CD4-positive, CD25-positive, alpha-beta regulatory T cell (primary cell): Measurements from ENCODE around the gene IST1. TPM values are rescaled to one million over a fixed set of nuclear protein-coding genes. Genes with fewer than 3 reads are reported as not detected.
A peak's percentile ranks its signal among the peaks of the same experiment; 100 is the strongest.

Source experiments
- ATAC-seq, 2 donors: fragments of 150-1000 bp; cut with Tn5 transposase; one replicate each; pipeline ENCODE4 v1.10.0; 2021; ENCODE audit warnings: low read depth in 2 of 2, moderate number of reproducible peaks in 2 of 2, moderate library complexity in 1 of 2
- DNase-seq, 3 donors: peaks; one replicate each; pipeline versions ENCODE4 v3.0.0 to v3.0.0-alpha.2; 2012 to 2022; ENCODE audit warnings: mixed read lengths in 1 of 3
- H3K27ac ChIP-seq: one replicate; pipeline ENCODE4 v1.7.0; 2013; ENCODE audit warnings: mild to moderate bottlenecking, low read length; ENCODE audit not compliant: insufficient read depth, poor library complexity, severe bottlenecking
- H3K27me3 ChIP-seq: one replicate; pipeline ENCODE4 v1.7.0; 2013; ENCODE audit warnings: low read length; ENCODE audit not compliant: control insufficient read depth, insufficient read depth
- H3K36me3 ChIP-seq: one replicate; pipeline ENCODE4 v1.7.0; 2013; ENCODE audit warnings: mild to moderate bottlenecking, low read length, moderate library complexity; ENCODE audit not compliant: control insufficient read depth, insufficient read depth
- H3K4me1 ChIP-seq: 2 replicates; pipeline ENCODE4 v1.7.0; 2013; ENCODE audit warnings: mild to moderate bottlenecking, low read length; ENCODE audit not compliant: insufficient read depth, control insufficient read depth, poor library complexity, severe bottlenecking
- H3K4me3 ChIP-seq: one replicate; pipeline ENCODE4 v1.7.0; 2013; ENCODE audit warnings: low read depth, mild to moderate bottlenecking, low read length, moderate library complexity
- H3K9me3 ChIP-seq, 2 experiments: 1 replicate in 1 of 2; 2 replicates in 1 of 2; pipeline ENCODE4 v1.7.0; 2013; ENCODE audit warnings: low read length in 2 of 2, mild to moderate bottlenecking in 1 of 2, moderate library complexity in 1 of 2; ENCODE audit not compliant: control insufficient read depth in 2 of 2
- H3K27ac Mint-ChIP-seq, 3 donors: one replicate each; pipeline ENCODE4 v1.8.0; 2020 to 2022; ENCODE audit warnings: mild to moderate bottlenecking in 3 of 3, mixed read lengths in 3 of 3, moderate library complexity in 2 of 3
- H3K27me3 Mint-ChIP-seq: one replicate; pipeline ENCODE4 v1.8.0; 2022; ENCODE audit warnings: mild to moderate bottlenecking, mixed read lengths
- H3K36me3 Mint-ChIP-seq: one replicate; pipeline ENCODE4 v1.8.0; 2020; ENCODE audit warnings: mixed read lengths
- H3K4me1 Mint-ChIP-seq, 4 donors: one replicate each; pipeline ENCODE4 v1.8.0; 2020 to 2022; ENCODE audit warnings: mixed read lengths in 4 of 4, mild to moderate bottlenecking in 1 of 4
- H3K4me3 Mint-ChIP-seq, 4 donors: one replicate each; pipeline ENCODE4 v1.8.0; 2020 to 2022; ENCODE audit warnings: mild to moderate bottlenecking in 4 of 4, mixed read lengths in 4 of 4, moderate library complexity in 3 of 4
- H3K9me3 Mint-ChIP-seq, 7 donors: one replicate each; pipeline ENCODE4 v1.8.0; 2020 to 2022; ENCODE audit warnings: mixed read lengths in 7 of 7, mild to moderate bottlenecking in 3 of 7, moderate library complexity in 2 of 7
- polyA plus RNA-seq, 4 donors: library from polyadenylated mRNA; unstranded; fragments of 300-500 nt; fragmentation: Illumina TruSeq; gene quantifications; one replicate each; pipeline ENCODE4 v1.2.3, GENCODE V29; 2021
- total RNA-seq: library from RNA; stranded (reverse); gene quantifications from one replicate; pipeline ENCODE4 v1.2.3, GENCODE V29; 2022

The IST1 gene
- total and polyA plus RNA-seq, 5 donors from 2014 or later = 151 to 346 (median 207) TPM

- Mint-ChIP-seq H3K27me3 (peaks cover 4% of the 10 kb centered on the region), H3K36me3 (no peaks in the 10 kb centered on the region), H3K4me1 (no peaks in the 10 kb centered on the region), H3K9me3 (no peaks in the 10 kb centered on the region), H3K27ac (no peak overlapping the region), H3K4me3 (no peak overlapping the region)
- H3K27ac ChIP-seq = no peak overlapping the region
- H3K4me3 ChIP-seq = no peak overlapping the region
- no peaks in the 10 kb centered on the region for H3K9me3 ChIP-seq
- ATAC-seq = no peak
- H3K36me3 ChIP-seq = no peaks in the 10 kb centered on the region
- no peak for DNase-seq
- no peaks in the 10 kb centered on the region for H3K27me3 ChIP-seq
- H3K4me1 ChIP-seq = no peaks in the 10 kb centered on the region
Observed at GRCh38 chr16:71971571-71971970, 76.2 kb downstream of the IST1 start.

- H3K27me3 Mint-ChIP-seq = peaks cover 4% of the 10 kb centered on the region
- no peak overlapping the region for H3K27ac Mint-ChIP-seq
- ATAC-seq (no peak), DNase-seq (no peak)
- Histone ChIP-seq H3K36me3 (no peaks in the 10 kb centered on the region), H3K9me3 (no peaks in the 10 kb centered on the region), H3K4me3 (no peak overlapping the region), H3K27ac (no peak overlapping the region), H3K4me1 (no peaks in the 10 kb centered on the region), H3K27me3 (no peaks in the 10 kb centered on the region)
- H3K9me3 Mint-ChIP-seq = no peaks in the 10 kb centered on the region
- no peak overlapping the region for H3K4me3 Mint-ChIP-seq
- H3K4me1 Mint-ChIP-seq = no peaks in the 10 kb centered on the region
- no peaks in the 10 kb centered on the region for H3K36me3 Mint-ChIP-seq
Observed at GRCh38 chr16:71972356-71972755, 77.0 kb downstream of the IST1 start.

GRCh38 chr16:71973001-71973400 lies 77.7 kb downstream of the IST1 start:
- H3K27ac ChIP-seq = no peak overlapping the region
- peaks cover 4% of the 10 kb centered on the region for H3K27me3 Mint-ChIP-seq

GRCh38 chr16:71974068-71974818 lies 78.9 kb downstream of the IST1 start:
- peak overlapping the region in 1 of 3 donors; percentile 31 for H3K27ac Mint-ChIP-seq
- H3K4me3 ChIP-seq = no peak overlapping the region
- peaks cover 4% of the 10 kb centered on the region for H3K27me3 Mint-ChIP-seq

More at GRCh38 chr16:71973001-71973400, 77.7 kb downstream of the IST1 start:
- no peaks in the 10 kb centered on the region for H3K9me3 ChIP-seq
- ATAC-seq (no peak), DNase-seq (no peak)
- no peaks in the 10 kb centered on the region for H3K4me1 ChIP-seq
- no peak overlapping the region for H3K4me3 ChIP-seq
- H3K27me3 ChIP-seq = no peaks in the 10 kb centered on the region
- H3K4me1 Mint-ChIP-seq = no peaks in the 10 kb centered on the region
- no peaks in the 10 kb centered on the region for H3K36me3 Mint-ChIP-seq
- no peaks in the 10 kb centered on the region for H3K9me3 Mint-ChIP-seq
- H3K36me3 ChIP-seq = no peaks in the 10 kb centered on the region
- no peak overlapping the region for H3K4me3 Mint-ChIP-seq
- H3K27ac Mint-ChIP-seq = peak overlapping the region in 2 of 3 donors; percentile 65 to 77

More at GRCh38 chr16:71974068-71974818, 78.9 kb downstream of the IST1 start:
- Mint-ChIP-seq H3K4me3 (no peak overlapping the region), H3K9me3 (no peaks in the 10 kb centered on the region), H3K4me1 (no peaks in the 10 kb centered on the region), H3K36me3 (no peaks in the 10 kb centered on the region)
- H3K27me3 ChIP-seq = no peaks in the 10 kb centered on the region
- ATAC-seq = no peak
- H3K36me3 ChIP-seq = no peaks in the 10 kb centered on the region
- DNase-seq = no peak
- H3K27ac ChIP-seq = no peak overlapping the region
- no peaks in the 10 kb centered on the region for H3K9me3 ChIP-seq
- H3K4me1 ChIP-seq = no peaks in the 10 kb centered on the region

Other genes with a start within 250 kb of the IST1 start
- 10.1 TPM for gene PHLPP2, start 170.8 kb upstream of the IST1 start, total RNA-seq
- 1 to 10 TPM; 1.7 to 2.6 (median 2.3) TPM for gene PHLPP2, start 170.8 kb upstream of the IST1 start, polyA plus RNA-seq
- gene AP1G1, start 86.7 kb upstream of the IST1 start, total RNA-seq = 190 TPM
- gene AP1G1, start 86.7 kb upstream of the IST1 start, polyA plus RNA-seq = 10 to 100 TPM; 11.7 to 13.9 (median 12.8) TPM
- gene ATXN1L, start 49.6 kb upstream of the IST1 start, total RNA-seq = 46.8 TPM
- gene ATXN1L, start 49.6 kb upstream of the IST1 start, polyA plus RNA-seq = 10 to 100 TPM in 2 of 4 donors, 1 to 10 TPM in 2; 7.7 to 14.0 (median 10.3) TPM
- gene ZNF821, start 11.3 kb upstream of the IST1 start, total RNA-seq = 21.6 TPM
- gene ZNF821, start 11.3 kb upstream of the IST1 start, polyA plus RNA-seq = 10 to 100 TPM; 13.3 to 15.5 (median 15.2) TPM
- not detected for gene PKD1L3, start 104.9 kb downstream of the IST1 start, total RNA-seq
- gene PKD1L3, start 104.9 kb downstream of the IST1 start, polyA plus RNA-seq = not detected
- gene DHODH, start 113.2 kb downstream of the IST1 start, total RNA-seq = 7.3 TPM
- gene DHODH, start 113.2 kb downstream of the IST1 start, polyA plus RNA-seq = 10 to 100 TPM in 1 of 4 donors, 1 to 10 TPM in 3; 4.9 to 10.1 (median 6.0) TPM
- gene HP, start 159.0 kb downstream of the IST1 start, total RNA-seq = not detected
- not detected for gene HP, start 159.0 kb downstream of the IST1 start, polyA plus RNA-seq
- not detected for gene HPR, start 167.7 kb downstream of the IST1 start, total RNA-seq
- under 1 TPM in 1 of 4 donors, not detected in 3; 0.67 TPM for gene HPR, start 167.7 kb downstream of the IST1 start, polyA plus RNA-seq
- 12.8 TPM for gene TXNL4B, start 198.1 kb downstream of the IST1 start, total RNA-seq
- 10 to 100 TPM; 14.5 to 18.5 (median 17.0) TPM for gene TXNL4B, start 198.1 kb downstream of the IST1 start, polyA plus RNA-seq
- 113 TPM for gene DHX38, start 198.3 kb downstream of the IST1 start, total RNA-seq
- gene DHX38, start 198.3 kb downstream of the IST1 start, polyA plus RNA-seq = 10 to 100 TPM; 19.9 to 27.7 (median 23.7) TPM